Midbrain (tissue), 1 donor: ENCODE results near the gene RFK.
"Not testable (repeated sequence)": the region's sequence is repeated elsewhere in the genome, so short reads cannot be mapped to it uniquely, and the experiment has no call there.

Experiments
- DNase-seq: peaks from one replicate; lab custom pipeline; 2025; lab: John Stamatoyannopoulos, UW

Gene RFK

DNA sequence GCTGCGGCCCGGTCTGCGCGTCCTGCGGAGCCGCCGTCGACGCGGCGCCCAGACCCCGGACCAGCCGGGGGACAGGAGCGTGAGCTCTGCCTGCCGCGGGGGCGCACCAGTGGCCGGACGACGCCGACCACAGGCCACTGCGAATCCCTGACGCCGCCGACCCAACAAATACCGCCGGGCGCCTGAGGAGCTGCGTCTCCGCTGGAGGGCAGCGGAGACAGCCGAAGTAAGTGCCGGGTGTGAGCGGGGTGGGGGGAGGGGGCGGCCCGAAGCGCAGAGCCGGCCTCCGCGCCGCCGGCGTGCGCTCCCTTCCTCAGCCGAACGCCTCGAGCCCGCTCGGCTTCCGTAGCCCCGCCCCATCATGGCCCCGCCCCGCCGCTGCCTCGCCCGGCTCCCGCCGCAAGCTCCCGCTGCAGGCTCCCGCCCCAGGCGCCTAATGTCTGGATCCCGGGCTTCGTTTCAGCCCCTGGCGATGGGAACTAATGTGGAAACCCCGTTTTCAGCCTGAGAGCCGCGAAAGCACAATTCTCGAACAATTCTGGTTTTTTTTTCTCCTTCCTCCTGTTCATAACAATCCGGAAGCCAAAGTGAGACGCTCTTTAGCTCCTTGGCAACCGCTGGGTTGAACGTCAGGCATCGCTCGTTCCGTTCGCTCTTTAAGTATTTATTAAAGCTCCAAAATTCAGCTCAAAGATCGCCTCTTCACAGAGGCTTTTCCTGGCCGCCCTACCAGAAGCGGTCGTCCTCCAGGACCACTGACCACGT is at the start of gene RFK:
Gene RFK (minus strand): TSS at position 232 of the 765 bp plus-strand sequence. CDS start 255 bp downstream, outside the sequence.
- peak; percentile 92 for DNase-seq

DNA sequence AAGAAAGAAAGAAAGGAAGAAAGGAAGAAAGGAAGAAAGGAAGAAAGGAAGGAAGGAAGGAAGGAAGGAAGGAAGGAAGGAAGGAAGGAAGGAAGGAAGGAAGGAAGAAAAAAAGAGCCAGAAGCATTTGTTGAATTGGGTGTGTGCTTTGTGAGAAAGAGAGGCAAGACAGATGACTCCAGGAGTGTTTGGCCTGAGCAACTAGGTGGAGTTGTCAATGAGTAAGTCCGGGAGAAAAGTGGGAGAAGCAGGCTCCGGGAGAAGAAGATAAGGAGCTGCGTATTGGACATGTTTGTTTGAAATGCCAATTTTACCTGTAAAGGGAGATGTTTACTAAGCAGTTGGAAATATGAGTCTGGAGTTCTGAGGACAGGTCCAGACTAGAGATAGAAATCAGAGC is 49.7 kb upstream of the RFK start:
- no peak for DNase-seq

DNA sequence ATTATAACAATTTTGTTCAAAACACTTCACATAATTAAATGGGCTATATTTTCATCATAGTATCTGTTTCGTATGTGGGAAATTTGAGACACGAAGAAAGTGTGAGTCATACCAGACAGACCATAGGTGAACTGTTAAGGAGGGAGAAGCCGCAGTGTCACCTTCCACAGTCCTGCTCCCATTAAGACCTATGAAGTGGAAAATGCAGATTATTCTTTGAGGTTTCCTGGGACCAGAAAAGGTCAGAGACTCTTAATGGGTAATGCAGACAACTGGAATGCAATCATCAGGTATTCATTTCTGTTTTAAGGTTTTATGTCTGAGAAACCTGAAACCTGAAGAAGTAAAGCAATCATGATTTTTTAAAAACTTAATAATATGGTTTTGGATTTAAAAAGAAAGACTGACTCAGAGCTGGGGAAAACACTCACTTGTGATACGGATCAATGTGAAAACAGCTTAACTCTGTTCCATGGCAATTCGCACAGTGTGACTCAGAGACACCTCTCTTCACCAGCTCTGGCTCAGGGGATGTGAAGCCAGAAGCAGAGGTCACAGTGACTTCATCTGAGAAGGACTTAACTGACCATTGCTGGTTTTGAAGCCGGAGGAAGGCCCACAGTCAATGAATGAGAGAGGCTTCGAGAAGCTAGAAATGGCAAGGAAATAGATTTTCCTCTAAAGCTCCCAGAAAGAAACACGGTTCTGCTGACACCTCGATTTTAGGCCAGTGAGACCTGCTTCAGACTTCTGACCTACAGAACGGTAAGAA is 47.5 kb upstream of the RFK start:
- no peak for DNase-seq

DNA sequence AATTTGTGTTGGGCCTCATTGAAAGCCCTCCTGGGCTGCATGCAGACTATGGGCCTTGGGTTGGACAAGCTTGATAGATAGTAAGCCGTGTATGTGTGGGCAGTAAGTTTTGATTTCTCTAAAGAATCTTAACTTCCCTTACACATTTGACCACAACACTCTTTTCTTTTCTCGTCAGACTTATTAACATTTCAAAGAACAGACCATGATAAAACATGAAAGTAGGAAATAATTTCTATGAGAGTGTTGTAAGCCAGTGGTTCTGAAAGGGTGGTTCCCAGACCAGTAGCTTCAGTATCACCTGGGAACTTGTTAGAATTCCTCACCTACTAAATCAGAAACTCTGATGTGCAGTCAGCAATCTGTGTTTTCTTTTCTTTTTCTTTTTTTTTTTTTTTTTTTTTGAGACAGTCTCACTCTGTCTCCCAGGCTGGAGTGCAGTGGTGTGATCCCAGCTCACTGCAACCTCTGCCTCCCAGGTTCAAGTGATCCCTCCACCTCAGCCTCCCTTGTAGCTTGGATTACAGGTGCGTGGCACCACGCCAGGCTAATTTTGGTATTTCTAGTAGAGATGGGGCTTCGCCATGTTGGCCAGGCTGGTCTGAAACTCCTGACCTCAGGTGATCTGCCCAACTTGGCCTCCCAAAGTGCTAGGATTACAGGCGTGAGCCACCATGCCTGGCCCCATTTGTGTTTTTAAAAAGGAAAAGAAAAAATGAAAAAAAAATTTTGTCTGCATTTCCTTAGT is 44.8 kb upstream of the RFK start:
- no peak for DNase-seq

DNA sequence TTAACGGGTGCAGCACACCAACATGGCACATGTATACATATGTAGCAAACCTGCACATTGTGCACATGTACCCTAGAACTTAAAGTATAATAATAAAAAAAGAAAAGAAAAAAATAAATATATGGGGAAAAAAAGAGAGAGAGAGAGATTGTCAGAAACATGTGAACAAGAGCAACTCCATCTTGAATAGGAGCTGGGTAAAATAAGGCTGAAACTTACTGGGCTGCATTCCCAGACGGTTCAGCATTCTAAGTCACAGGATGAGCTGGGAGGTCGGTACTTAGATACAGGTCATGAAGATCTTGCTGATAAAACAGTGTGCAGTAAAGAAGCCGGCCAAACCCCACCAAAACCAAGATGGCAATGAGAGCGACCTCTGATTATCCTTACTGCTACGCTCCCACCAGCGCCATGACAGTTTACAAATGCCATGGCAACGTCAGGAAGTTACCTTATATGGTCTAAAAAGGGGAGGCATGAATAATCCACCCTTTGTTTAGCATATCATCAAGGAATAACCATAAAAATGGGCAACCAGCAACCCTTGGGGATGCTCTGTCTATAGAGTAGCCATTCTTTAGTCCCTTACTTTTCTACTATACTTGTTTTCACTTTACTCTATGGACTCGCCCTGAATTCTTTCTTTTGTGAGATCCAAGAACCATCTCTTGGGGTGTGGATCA is 42.9 kb upstream of the RFK start:
- DNase-seq: not testable (repeated sequence)

DNA sequence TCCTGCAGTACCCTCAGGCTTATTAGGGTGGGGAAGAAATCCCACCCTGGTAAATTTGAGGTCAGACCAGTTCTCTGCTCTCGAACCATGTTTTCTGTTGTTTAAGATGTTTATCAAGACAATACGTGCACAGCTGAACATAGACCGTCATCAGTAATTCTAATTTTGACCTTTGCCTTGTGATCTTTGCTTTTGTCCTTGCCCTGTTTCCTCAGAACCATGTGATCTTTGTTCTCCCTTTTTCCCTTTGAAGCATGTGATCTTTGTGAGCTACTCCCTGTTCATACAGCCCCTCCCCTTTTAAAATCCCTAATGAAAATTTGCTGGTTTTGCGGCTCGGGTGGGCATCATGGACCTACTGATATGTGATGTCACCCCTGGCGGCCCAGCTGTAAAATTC is 40.7 kb upstream of the RFK start:
- not testable (repeated sequence) for DNase-seq

DNA sequence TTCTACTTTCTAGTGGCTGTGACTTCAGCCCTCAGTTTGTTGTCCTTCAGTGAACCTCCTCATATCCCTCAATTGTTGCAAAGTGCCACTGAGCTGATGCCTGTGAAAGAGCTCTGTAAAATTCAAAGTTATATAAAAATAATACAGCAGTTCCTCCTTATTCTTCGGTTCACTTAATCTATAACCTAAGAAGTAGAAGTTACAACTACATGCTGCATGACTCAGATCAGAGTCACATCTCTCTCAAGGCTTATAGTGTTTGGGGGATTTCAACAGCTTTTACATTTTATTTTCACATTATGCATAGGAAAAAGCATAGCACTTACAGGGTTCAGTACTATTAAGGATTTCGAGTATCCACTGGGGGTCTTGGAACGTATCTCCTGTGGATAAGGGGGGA is 39.6 kb upstream of the RFK start:
- no peak for DNase-seq

DNA sequence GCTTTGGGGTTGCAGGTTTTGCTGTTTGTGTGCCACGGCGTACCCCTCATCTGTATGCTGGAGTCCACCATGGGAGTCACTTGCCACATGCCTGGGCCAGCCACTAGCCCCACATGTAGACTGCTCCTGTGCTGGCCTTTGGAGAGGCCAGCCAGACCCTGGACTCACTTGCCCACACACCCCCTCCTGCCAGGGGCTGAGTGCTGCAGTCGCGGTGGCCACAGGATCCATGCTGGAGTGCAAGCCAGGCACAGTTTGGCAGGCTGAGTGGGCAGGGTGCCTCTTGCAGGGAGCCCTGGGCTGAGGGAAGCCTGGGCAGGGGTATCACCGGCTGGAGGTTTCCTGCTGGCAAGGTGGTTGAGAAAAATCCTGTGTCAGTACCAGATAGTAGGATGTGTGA is 39.2 kb upstream of the RFK start:
- DNase-seq: no peak

DNA sequence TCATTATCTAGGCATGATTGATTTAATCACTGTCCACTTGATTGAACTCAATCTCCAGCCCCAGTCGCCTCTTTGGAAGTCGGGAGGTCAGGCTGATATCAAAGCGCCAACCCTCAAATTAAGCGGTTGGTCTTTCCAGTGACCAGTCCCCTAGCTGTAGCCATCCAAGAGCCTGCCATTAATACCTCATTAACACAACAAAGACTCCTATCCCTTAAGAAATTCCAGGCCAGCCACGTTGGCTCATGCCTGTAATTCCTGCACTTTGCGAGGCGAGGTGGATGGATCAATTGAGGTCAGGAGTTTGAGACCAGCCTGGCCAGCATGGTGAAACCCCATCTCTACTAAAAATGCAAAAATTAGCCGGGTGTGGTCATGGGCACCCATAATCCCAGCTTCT is 37.4 kb upstream of the RFK start:
- no peak for DNase-seq

DNA sequence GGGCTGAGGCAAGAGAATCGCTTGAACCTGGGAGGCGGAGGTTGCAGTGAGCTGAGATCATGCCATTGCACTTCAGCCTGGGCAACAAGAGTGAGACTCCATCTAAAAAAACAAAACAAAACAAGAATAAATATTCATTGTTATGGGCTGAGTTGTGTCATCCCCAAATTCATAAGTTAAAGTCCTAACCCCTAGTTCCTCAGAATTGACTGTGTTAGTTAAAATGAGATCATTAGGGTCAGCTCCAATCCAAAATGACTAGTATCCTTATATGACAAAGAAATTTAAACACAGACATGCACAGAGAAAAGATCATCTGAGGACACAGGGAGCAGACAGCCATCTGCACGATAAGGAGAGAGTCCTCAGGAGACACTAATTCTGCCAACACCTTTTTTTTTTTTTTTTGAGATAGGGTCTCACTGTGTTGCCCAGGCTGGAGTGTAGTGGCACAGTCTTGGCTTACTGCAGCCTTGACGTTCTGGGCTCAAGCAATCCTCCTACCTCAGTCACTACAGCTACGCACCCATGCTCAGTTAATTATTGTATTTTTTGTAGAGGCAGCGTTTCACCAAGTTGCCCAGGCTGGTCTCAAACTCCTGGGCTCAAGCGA is 32.7 kb upstream of the RFK start:
- no peak for DNase-seq

DNA sequence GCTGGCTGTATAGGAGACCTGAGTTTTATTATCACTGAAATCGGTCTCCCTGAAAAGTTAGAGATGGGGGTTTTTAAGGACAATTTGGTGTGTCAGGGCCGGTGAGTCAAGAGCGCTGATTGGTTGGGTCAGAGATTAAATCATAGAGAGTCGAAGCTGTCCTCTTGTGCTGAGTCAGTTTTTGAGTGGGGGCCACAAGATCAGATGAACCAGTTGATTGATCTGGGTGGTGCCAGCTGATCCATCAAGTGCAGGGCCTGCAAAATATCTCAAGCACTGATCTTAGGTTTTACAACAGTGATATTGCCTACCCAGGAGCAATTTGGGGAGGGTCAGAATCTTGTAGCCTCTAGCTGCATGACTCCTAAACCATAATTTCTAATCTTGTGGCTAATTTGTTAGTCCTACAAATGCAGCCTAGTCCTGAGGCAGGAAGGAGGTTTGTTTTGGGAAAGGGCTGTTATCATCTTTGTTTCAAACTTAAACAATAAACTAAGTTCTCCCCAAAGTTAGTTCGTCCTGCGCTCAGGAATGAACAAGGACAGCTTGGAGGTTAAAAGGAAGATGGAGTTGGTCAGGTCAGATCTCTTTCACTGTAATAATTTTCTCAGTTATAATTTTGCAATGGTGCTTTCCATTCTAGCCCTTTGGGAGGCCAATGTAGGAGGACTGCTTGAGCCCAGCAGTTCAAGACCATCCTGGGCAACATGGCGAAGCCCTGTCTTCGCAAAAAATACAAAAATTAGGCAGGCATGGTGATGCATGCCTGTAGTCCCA is 31.6 kb upstream of the RFK start:
- DNase-seq: no peak

DNA sequence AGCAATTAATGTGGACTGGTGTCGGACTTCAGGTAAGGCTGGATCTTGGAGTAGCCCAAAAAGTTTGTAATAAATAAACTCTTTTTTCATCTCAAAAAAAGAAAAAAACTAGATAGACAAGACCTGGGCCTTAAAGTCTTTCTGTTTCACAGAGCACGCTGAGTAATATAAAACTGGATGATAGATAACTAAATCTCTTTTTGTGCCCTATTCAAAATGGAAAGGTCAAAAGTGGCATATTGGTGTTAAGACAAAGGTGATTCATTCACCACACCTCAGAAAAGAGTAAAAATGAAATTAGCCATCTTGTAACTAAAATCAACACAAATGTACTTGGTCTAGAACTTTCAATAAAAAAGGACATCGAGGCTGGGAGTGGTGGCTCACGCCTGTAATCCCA is 30.3 kb upstream of the RFK start:
- no peak for DNase-seq

DNA sequence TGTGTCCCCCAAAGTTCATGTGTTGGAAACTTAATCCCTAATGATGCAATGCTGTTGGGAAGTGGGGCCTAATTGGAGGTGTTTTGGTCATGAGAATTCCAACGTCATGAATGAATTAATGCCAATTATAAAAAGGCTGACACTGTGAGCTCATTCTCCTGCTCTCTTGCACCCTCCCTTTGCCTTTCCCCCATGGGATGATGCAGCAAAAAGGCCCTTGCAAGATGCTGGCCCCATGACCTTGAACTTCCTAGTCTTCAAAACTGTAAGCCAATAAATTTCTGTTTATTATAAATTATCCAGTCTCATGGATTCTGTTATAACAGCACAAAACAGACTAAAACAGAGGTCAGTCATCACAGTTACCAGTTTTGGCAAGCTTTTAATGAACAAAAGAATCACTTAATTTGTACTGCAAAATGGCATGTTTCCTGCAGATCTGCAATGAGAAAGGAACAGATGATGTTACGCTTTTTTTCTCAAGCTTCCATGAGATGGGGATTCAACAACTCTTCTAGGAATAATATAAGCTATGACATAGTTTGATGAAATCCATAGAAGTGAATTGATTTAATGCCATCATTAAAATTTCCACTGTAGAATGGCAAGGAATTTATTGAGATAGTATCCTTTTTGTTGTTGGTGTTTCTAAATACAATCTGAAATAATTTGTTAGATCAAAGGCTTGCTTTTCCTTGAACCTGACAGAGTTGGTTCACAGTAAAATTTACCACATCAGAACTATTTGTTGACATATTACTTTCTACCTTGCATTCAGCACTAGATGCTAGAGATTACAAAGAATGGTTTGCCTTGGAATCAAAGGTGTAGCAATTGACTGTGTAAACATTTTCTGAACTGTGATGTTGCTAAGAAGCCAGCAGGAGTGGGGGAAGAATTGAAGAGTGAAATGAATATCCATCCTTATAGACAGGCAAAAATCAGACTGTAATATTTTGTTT is 29.3 kb upstream of the RFK start:
- DNase-seq: no peak

DNA sequence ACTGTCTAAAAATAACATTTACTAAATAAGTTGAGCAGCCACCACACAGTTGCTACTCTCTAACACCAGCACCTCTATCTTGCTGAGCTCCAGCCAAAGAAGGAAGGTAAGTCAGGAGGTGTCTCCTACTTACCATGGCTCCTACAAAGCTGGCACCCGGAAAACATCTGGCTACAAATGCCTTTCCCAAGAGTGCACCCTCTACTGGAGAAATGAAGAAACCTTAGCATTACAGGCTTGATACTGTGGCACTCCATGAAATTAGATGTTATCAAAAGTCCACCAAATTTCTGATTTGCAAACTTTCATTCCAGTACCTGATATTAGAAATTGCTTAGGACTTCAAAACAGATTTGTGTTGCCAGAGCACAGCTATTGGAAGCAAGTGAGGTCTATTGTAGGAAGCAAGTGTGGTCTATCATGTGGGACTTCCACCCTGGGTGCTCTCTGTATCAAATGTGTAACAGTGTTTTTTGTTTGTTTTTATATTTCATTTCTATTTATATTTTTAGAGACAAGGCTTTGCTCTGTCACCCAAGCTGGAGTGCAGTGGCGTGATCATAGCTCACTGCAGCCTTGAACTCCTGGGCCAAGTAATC is 25.7 kb upstream of the RFK start:
- DNase-seq: no peak

DNA sequence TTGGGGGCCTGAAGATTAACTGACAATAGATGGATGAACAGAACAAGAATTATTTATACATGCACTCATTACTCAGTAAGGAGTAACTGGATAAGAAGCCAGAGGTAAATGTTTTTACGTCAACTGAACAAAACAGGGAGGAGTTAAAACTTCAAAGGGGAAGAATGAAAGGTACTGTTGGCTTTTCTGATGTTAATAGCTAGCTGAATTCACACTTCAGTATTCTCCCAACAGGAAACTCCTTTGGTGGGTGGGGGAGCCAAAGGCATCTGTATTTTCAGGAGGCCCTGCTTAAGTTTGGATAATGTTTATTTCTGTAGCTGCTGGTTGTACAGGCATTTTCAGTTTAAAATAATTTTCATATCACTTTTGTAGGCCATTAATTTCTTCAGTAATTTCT is 23.2 kb upstream of the RFK start:
- DNase-seq: no peak

DNA sequence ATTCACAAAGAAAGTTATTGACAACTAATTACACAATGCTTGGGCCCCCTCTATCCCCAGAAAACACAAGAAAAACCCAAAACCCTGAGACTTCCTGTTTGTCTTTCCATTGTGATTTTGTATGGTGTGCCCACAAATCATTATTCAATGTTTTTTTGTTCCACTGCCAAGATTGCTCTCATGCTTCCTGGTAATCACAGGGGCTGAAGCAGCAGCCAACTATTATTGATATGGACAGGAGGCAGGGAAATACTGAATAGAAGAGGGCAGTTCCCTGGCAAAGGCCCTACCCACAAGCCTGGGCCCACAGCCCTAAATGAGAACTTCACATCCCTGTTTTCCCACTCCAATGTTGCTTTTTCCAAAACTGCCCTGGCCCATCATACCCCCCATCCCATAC is 21.5 kb upstream of the RFK start:
- no peak for DNase-seq

DNA sequence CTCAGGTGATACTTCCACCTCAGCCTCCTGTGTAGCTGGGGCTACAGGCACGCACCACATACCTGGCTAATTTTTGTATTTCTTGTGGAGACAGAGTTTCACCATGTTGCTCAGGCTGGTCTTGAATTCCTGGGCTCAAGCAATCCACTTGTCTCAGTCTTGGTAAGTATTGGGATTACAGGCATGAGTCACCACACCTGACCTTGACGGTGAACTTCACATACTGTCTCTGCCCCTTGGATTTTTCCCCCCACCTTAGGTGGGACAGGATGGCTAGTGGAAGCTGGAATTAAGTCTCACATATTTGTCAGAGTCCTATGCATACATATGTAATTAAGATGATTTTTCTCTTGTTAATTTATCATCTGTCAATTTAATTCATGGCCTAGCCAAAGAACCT is 20.9 kb upstream of the RFK start:
- no peak for DNase-seq

DNA sequence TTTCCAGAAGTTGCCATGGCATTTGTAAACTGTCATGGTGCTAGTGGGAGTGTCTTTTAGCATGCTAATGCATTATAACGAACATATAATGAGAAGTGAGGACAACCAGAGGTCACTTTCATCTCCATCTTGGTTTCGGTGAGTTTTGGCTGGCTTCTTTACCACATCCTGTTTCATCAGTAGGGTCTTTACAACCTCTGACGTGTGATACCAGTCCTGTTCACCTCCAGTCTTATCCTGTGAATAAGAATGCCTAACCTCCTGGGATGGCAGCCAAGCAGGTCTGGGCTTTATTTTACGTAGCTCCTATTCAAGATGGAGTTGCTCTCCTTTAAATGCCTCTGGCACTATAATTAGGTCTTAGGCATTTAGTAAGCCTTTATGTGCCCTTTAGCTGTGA is 20.4 kb upstream of the RFK start:
- no peak for DNase-seq

DNA sequence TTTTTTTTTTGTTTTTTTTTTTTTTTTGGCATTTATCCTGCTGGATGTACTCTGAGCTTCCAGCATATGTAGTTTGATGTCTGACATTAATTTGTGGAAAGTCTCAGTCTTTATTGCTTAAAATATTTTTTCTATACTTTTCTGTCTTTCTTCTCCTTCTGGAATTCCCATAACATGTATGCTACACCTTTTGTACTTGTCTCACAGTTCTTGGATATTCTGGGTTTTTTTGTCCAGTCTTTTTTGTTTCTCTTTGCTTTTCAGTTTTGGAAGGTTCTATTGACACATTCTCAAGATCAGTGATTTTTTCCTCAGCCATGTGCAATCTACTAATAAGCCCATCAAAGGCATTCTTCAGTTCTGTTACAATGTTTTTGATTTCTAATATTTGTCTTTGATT is 19.4 kb upstream of the RFK start:
- DNase-seq: no peak
